Liver (tissue), 3 donors: Measurements from ENCODE around the gene ABCA12.

Experiments used
- FOXA1 ChIP-seq: IDR thresholded peaks from 2 replicates; pipeline ENCODE4 v1.6.1; 2016; ENCODE audit warnings: antibody characterized with exemption
- SP1 ChIP-seq: IDR thresholded peaks from 2 replicates; pipeline ENCODE4 v1.6.1; 2018; ENCODE audit warnings: antibody characterized with exemption, mild to moderate bottlenecking
- TAF1 ChIP-seq: conservative IDR thresholded peaks from 2 replicates; pipeline ENCODE4 v1.6.1; 2016; ENCODE audit warnings: antibody characterized with exemption, mild to moderate bottlenecking
- TF ChIP-seq, protein P1 (sequence below): fragments of 150-350 bp; IDR thresholded peaks from 2 replicates; pipeline ENCODE4 v1.5.1; 2017; ENCODE audit warnings: improper control_type of control experiment, low read depth, low read length; ENCODE audit not compliant: missing input control
- TF ChIP-seq, protein P2 (sequence below): IDR thresholded peaks from 2 replicates; pipeline ENCODE4 v1.6.1; 2016; ENCODE audit warnings: antibody characterized with exemption
- donor health status: healthy.
- donor health status: healthy.

DNA sequence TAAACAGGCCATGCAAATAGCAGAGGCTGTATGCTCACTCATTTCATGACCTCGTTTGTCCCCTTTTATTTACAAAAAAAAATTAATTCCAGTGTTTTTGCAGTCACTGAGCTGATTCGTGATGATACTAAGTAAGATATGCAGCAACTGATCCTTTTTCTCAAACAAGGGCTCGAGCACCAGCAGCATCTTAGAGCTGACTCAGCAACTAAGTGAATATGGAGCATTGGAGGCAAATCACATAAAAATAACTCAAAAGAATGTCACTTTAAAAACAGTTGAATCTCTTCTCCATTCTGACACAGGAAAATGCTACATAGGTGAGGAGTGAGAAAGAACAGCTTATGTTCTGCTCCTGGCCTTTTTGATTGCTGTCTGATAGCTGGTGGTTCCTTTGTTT is 152.8 kb downstream of the ABCA12 start:
- TF ChIP-seq, protein P1, sequence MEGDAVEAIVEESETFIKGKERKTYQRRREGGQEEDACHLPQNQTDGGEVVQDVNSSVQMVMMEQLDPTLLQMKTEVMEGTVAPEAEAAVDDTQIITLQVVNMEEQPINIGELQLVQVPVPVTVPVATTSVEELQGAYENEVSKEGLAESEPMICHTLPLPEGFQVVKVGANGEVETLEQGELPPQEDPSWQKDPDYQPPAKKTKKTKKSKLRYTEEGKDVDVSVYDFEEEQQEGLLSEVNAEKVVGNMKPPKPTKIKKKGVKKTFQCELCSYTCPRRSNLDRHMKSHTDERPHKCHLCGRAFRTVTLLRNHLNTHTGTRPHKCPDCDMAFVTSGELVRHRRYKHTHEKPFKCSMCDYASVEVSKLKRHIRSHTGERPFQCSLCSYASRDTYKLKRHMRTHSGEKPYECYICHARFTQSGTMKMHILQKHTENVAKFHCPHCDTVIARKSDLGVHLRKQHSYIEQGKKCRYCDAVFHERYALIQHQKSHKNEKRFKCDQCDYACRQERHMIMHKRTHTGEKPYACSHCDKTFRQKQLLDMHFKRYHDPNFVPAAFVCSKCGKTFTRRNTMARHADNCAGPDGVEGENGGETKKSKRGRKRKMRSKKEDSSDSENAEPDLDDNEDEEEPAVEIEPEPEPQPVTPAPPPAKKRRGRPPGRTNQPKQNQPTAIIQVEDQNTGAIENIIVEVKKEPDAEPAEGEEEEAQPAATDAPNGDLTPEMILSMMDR: no peak
- TF ChIP-seq SP1 (no peak), FOXA1 (no peak), TAF1 (no peak)
- TF ChIP-seq, protein P2, sequence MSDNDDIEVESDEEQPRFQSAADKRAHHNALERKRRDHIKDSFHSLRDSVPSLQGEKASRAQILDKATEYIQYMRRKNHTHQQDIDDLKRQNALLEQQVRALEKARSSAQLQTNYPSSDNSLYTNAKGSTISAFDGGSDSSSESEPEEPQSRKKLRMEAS: no peak
